Prostate gland (tissue), 2 donors: ENCODE measurements around the gene TMC4. TPM values are rescaled to one million over a fixed set of nuclear protein-coding genes. Genes with fewer than 3 reads are reported as not detected.
"Not testable (repeated sequence)": the region's sequence is repeated elsewhere in the genome, so short reads cannot be mapped to it uniquely, and the experiment has no call there.

Source experiments
- DNase-seq: peaks from one replicate; pipeline ENCODE4 v3.0.0-alpha.2; 2019; ENCODE audit warnings: low spot score
- H3K27ac ChIP-seq, 2 donors: fragments of 200-600 bp; sonication (generic); 2 replicates each; pipeline ENCODE4 v1.5.1; 2017 to 2019
- H3K27me3 ChIP-seq: fragments of 200-600 bp; sonication (generic); replicated peaks from 2 replicates; pipeline ENCODE4 v1.5.1; 2019; ENCODE audit not compliant: insufficient read depth
- H3K36me3 ChIP-seq, 2 donors: fragments of 200-600 bp; sonication (generic); 1 replicate in 1 of 2; 2 replicates in 1 of 2; pipeline versions ENCODE4 v1.5.1 to v1.8.1; 2017 to 2019
- H3K4me1 ChIP-seq: fragments of 200-600 bp; sonication (generic); replicated peaks from 2 replicates; pipeline ENCODE4 v1.5.1; 2019
- H3K4me3 ChIP-seq, 2 donors: fragments of 200-600 bp; sonication (generic); 2 replicates each; pipeline ENCODE4 v1.5.1; 2017 to 2019
- H3K9me3 ChIP-seq: fragments of 200-600 bp; sonication (generic); 2 replicates; pipeline ENCODE4 v1.5.1; 2017
- CTCF ChIP-seq, 4 experiments: fragments of 200-600 bp in 2 of 4; fragments of 450-650 bp in 2 of 4; sonication (generic) in 2 of 4; IDR thresholded peaks; 1 replicate in 3 of 4; 2 replicates in 1 of 4; pipeline ENCODE4 v1.5.1; 2016 to 2019; ENCODE audit warnings: antibody characterized with exemption in 4 of 4, mild to moderate bottlenecking in 2 of 4, moderate library complexity in 2 of 4
- POLR2A ChIP-seq: fragments of 450-650 bp; IDR thresholded peaks from one replicate; pipeline ENCODE4 v1.6.1; 2016; ENCODE audit warnings: antibody characterized with exemption, mild to moderate bottlenecking
- POLR2AphosphoS5 ChIP-seq: sonication (generic); formaldehyde crosslinking; IDR thresholded peaks from one replicate; pipeline ENCODE4 v1.6.1; 2017; ENCODE audit warnings: antibody characterized with exemption
- WGBS: methylation state at CpG from one replicate; pipeline ENCODE4 v1.1.5; 2018; 5-methylcytosine and 5-hydroxymethylcytosine counted together
- intact Hi-C: fragments of 100-400 bp; cut with DNase I; formaldehyde crosslinking; loops from one replicate; pipeline ENCODE4 v1.14.2; 2022
- total RNA-seq, 2 donors: library from RNA; depleted of rRNA; stranded (reverse); fragments of >200 nt; gene quantifications; one replicate each; pipeline ENCODE4 v1.1.0, GENCODE V29; 2016

TMC4 gene
- total RNA-seq, 2 donors from 2014 or later: 40.2 to 88.6 TPM

- Histone ChIP-seq H3K4me3 (no peak overlapping the region), H3K4me1 (no peaks in the 10 kb centered on the region), H3K27ac (no peak overlapping the region), H3K27me3 (no peaks in the 10 kb centered on the region), H3K36me3 (no peaks in the 10 kb centered on the region), H3K9me3 (no peaks in the 10 kb centered on the region)
- intact Hi-C loops: no loop called here
- no peak for TF ChIP-seq POLR2A
- no peak for TF ChIP-seq CTCF (IDR thresholded peaks at IDR 0.05)
- no peak for TF ChIP-seq POLR2AphosphoS5
- no peak for DNase-seq
- WGBS: 41% methylated on average over 10 of the region's 10 CpGs
These were observed 7.0 kb upstream of the TMC4 start for GRCh38 chr19:54179921-54180461.

GRCh38 chr19:54179262-54179852 is 6.4 kb upstream of the TMC4 start:
- intact Hi-C loops: no loop called here
- no peak overlapping the region for H3K4me3 ChIP-seq
- no peak for DNase-seq
- H3K9me3 ChIP-seq: no peaks in the 10 kb centered on the region
- WGBS: 91% methylated on average over 10 of the region's 10 CpGs
- no peaks in the 10 kb centered on the region for H3K36me3 ChIP-seq
- TF ChIP-seq POLR2A (no peak), POLR2AphosphoS5 (no peak)
- H3K27ac ChIP-seq: no peak overlapping the region
- H3K27me3 ChIP-seq: no peaks in the 10 kb centered on the region
- no peaks in the 10 kb centered on the region for H3K4me1 ChIP-seq

- Histone ChIP-seq H3K4me3 (no peak overlapping the region), H3K27me3 (no peaks in the 10 kb centered on the region), H3K4me1 (no peaks in the 10 kb centered on the region), H3K9me3 (no peaks in the 10 kb centered on the region), H3K36me3 (no peaks in the 10 kb centered on the region), H3K27ac (no peak overlapping the region)
- intact Hi-C loops: no loop called here
- 86% methylated on average over 21 of the region's 23 CpGs for WGBS
- no peak for DNase-seq
- no peak for TF ChIP-seq POLR2A
- peak; percentile 54 for TF ChIP-seq POLR2AphosphoS5
- no peak for TF ChIP-seq CTCF (IDR thresholded peaks at IDR 0.05)
These were observed 5.8 kb upstream of the TMC4 start for GRCh38 chr19:54178581-54179261.

- H3K27me3 ChIP-seq: no peaks in the 10 kb centered on the region
- no peaks in the 10 kb centered on the region for H3K36me3 ChIP-seq
- WGBS: 78% methylated on average over 20 of the region's 25 CpGs
- TF ChIP-seq CTCF (IDR thresholded peaks at IDR 0.05) (no peak), POLR2A (no peak), POLR2AphosphoS5 (no peak)
- no peak overlapping the region for H3K4me3 ChIP-seq
- intact Hi-C loops: no loop called here
- no peak for DNase-seq
- H3K27ac ChIP-seq: no peak overlapping the region
- H3K9me3 ChIP-seq: no peaks in the 10 kb centered on the region
- no peaks in the 10 kb centered on the region for H3K4me1 ChIP-seq
These were observed 1.2 kb upstream of the TMC4 start for GRCh38 chr19:54173951-54174834.

GRCh38 chr19:54173359-54173699 is 369 bp upstream of the TMC4 start:
- peak overlapping the region; percentile 86 to 89 for H3K27ac ChIP-seq
- no peaks in the 10 kb centered on the region for H3K36me3 ChIP-seq
- 49% methylated on average over 15 of the region's 15 CpGs for WGBS
- DNase-seq: no peak
- peak overlapping the region in 1 of 2 donors; percentile 42 for H3K4me3 ChIP-seq
- H3K9me3 ChIP-seq: no peaks in the 10 kb centered on the region
- intact Hi-C loops: no loop called here
- H3K27me3 ChIP-seq: no peaks in the 10 kb centered on the region
- no peaks in the 10 kb centered on the region for H3K4me1 ChIP-seq
- no peak for TF ChIP-seq POLR2A
- no peak for TF ChIP-seq CTCF (IDR thresholded peaks at IDR 0.05)
- no peak for TF ChIP-seq POLR2AphosphoS5

- H3K9me3 ChIP-seq, H3K27me3 ChIP-seq, DNase-seq, H3K36me3 ChIP-seq, intact Hi-C loops, H3K4me1 ChIP-seq: not testable (repeated sequence)
- peak overlapping the region; percentile 86 to 89 for H3K27ac ChIP-seq
- WGBS: 56% methylated on average over 15 of the region's 23 CpGs
- H3K4me3 ChIP-seq: peak overlapping the region; percentile 36 to 42
These were observed 1.1 kb downstream of the TMC4 start for GRCh38 chr19:54171736-54172431.
